Measurements from ENCODE around the gene ARHGAP26. TPM values are rescaled to one million over a fixed set of nuclear protein-coding genes. Genes with fewer than 3 reads are reported as not detected.
A peak's percentile ranks its signal among the peaks of the same experiment; 100 is the strongest.

ARHGAP26 gene
- total RNA-seq, 4 donors from 2014 or later: 22.3 to 40.7 (median 28.2) TPM

GRCh38 chr5:142902186-142902965 lies 132.2 kb downstream of the ARHGAP26 start:
- Histone ChIP-seq H3K27me3 (no peaks in the 10 kb centered on the region), H3K9me3 (no peaks in the 10 kb centered on the region), H3K27ac (replicated peaks in 1 of 4) (no peak overlapping the region), H3K36me3 (peaks cover 4 to 57% (median 50%) of the 10 kb centered on the region in 4 donors), H3K4me1 (peaks cover 0 to 3% (median 0%) of the 10 kb centered on the region in 4 donors), H3K4me3 (no peak overlapping the region)
- TF ChIP-seq EP300 (IDR thresholded peaks at IDR 0.05) (no peak), CTCF (IDR thresholded peaks at IDR 0.05) (no peak), POLR2A (IDR thresholded peaks at IDR 0.05; ENCODE audit: low read depth) (no peak), POLR2AphosphoS5 (IDR thresholded peaks at IDR 0.05) (no peak)
- WGBS: 93% methylated on average over 10 of the region's 10 CpGs
- DNase-seq (ENCODE audit: extremely low spot score): no peak
- intact Hi-C loops (cut with DNase I): no loop called here

- TF ChIP-seq EP300 (IDR thresholded peaks at IDR 0.05) (no peak), CTCF (IDR thresholded peaks at IDR 0.05) (no peak), POLR2A (IDR thresholded peaks at IDR 0.05; ENCODE audit: low read depth) (no peak), POLR2AphosphoS5 (IDR thresholded peaks at IDR 0.05) (no peak)
- Histone ChIP-seq H3K4me3 (no peak overlapping the region), H3K4me1 (peaks cover 0 to 3% (median 0%) of the 10 kb centered on the region in 4 donors), H3K9me3 (no peaks in the 10 kb centered on the region), H3K36me3 (peaks cover 4 to 72% (median 49%) of the 10 kb centered on the region in 4 donors), H3K27ac (replicated peaks in 1 of 4) (no peak overlapping the region), H3K27me3 (no peaks in the 10 kb centered on the region)
- no peak for DNase-seq (ENCODE audit: extremely low spot score)
- 83% methylated on average over 4 of the region's 4 CpGs for WGBS
- intact Hi-C loops (cut with DNase I): no loop called here
Observed at GRCh38 chr5:142904416-142904815, 134.2 kb downstream of the ARHGAP26 start.

GRCh38 chr5:142905348-142905747 lies 135.2 kb downstream of the ARHGAP26 start:
- WGBS: 95% methylated on average over 2 of the region's 2 CpGs
- intact Hi-C loops (cut with DNase I): no loop called here
- TF ChIP-seq CTCF (IDR thresholded peaks at IDR 0.05) (no peak), POLR2A (IDR thresholded peaks at IDR 0.05; ENCODE audit: low read depth) (no peak), POLR2AphosphoS5 (IDR thresholded peaks at IDR 0.05) (no peak), EP300 (IDR thresholded peaks at IDR 0.05) (no peak)
- Histone ChIP-seq H3K36me3 (peaks cover 5 to 78% (median 53%) of the 10 kb centered on the region in 4 donors), H3K27me3 (no peaks in the 10 kb centered on the region), H3K4me3 (no peak overlapping the region), H3K4me1 (peaks cover 0 to 3% (median 0%) of the 10 kb centered on the region in 4 donors), H3K27ac (replicated peaks in 1 of 4) (no peak overlapping the region), H3K9me3 (no peaks in the 10 kb centered on the region)
- DNase-seq (ENCODE audit: extremely low spot score): no peak

- H3K36me3 ChIP-seq: peaks cover 14 to 86% (median 61%) of the 10 kb centered on the region in 4 donors
- no peaks in the 10 kb centered on the region for H3K9me3 ChIP-seq
- no peaks in the 10 kb centered on the region for H3K27me3 ChIP-seq
- DNase-seq (ENCODE audit: extremely low spot score): no peak
- WGBS: 72% methylated on average over 7 of the region's 7 CpGs
- peaks cover 0 to under 1% (median 0%) of the 10 kb centered on the region in 4 donors for H3K4me1 ChIP-seq
- peak overlapping the region in 1 of 4 donors; percentile 33 for H3K27ac ChIP-seq (replicated peaks in 1 of 4)
- H3K4me3 ChIP-seq: no peak overlapping the region
- intact Hi-C loops (cut with DNase I): no loop called here
- TF ChIP-seq POLR2AphosphoS5 (IDR thresholded peaks at IDR 0.05): peak; percentile 20 to 24
- no peak for TF ChIP-seq EP300 (IDR thresholded peaks at IDR 0.05)
- TF ChIP-seq CTCF (IDR thresholded peaks at IDR 0.05): no peak
Observed at GRCh38 chr5:142906863-142907671, 136.9 kb downstream of the ARHGAP26 start.
